HepG2 (cell line): ENCODE data around the gene COL5A2. TPM values are rescaled to one million over a fixed set of nuclear protein-coding genes. Genes with fewer than 3 reads are reported as not detected.

ENCODE experiments used
- ATAC-seq: fragments of 200-7000 bp; cut with Tn5 transposase; 3 replicates; pipeline ENCODE4 v1.9.1; 2020; ENCODE audit warnings: mild to moderate bottlenecking, moderate library complexity
- BruUV-seq: library from RNA; stranded (reverse); fragments of 400-500 nt; replicated peaks from 2 replicates; lab custom pipeline; 2021; lab: Mats Ljungman, UMichigan
- CTCF ChIA-PET: fragments of 300-600 bp; formaldehyde crosslinking; extraction: SDS; loops from one replicate; lab custom pipeline; 2021; ENCODE audit warnings: low total read pairs, inconsistent platforms, low intra/inter-chr PET ratio; lab: Yijun Ruan, JAX
- POLR2A ChIA-PET: fragments of 350-600 bp; sonication (Branson Sonifier 250); formaldehyde crosslinking; loops from one replicate; lab custom pipeline; 2020; ENCODE audit warnings: antibody characterized with exemption, inconsistent platforms; lab: Yijun Ruan, JAX
- DNase-seq: peaks from one replicate; pipeline ENCODE4 v3.0.0-alpha.2; 2015; ENCODE audit warnings: low spot score
- FAIRE-seq: peaks from 3 replicates; lab custom pipeline; 2011; peaks lifted over from hg19 to GRCh38; lab: Jason Lieb, UNC
- H2AFZ ChIP-seq: one replicate; pipeline ENCODE4 v1.6.1; 2011; ENCODE audit warnings: low read length, inconsistent platforms
- H3K27ac ChIP-seq: fragments of 300-600 bp; 3 replicates; pipeline ENCODE4 v1.8.0; 2011; ENCODE audit warnings: mixed run types, mild to moderate bottlenecking, mixed read lengths, low read length, inconsistent platforms; ENCODE audit not compliant: insufficient read depth; ENCODE audit errors: extremely low read length
- H3K27me3 ChIP-seq, 2 experiments: fragments of 200-600 bp in 1 of 2; 2 replicates in 1 of 2; 3 replicates in 1 of 2; pipeline versions ENCODE4 v1.6.0 to v1.8.0; 2011; ENCODE audit warnings: low read length in 2 of 2, mild to moderate bottlenecking in 2 of 2, moderate library complexity in 2 of 2, inconsistent platforms in 1 of 2; ENCODE audit not compliant: insufficient read depth in 2 of 2, control insufficient read depth in 1 of 2
- H3K36me3 ChIP-seq, 2 experiments: fragments of 200-600 bp in 1 of 2; replicated peaks in 1 of 2; 2 replicates in 1 of 2; 3 replicates in 1 of 2; pipeline versions ENCODE4 v1.5.1 to v1.8.0; 2011; ENCODE audit warnings: low read length in 2 of 2, inconsistent platforms in 1 of 2; ENCODE audit not compliant: insufficient read depth in 2 of 2, control insufficient read depth in 1 of 2
- H3K4me1 ChIP-seq: 2 replicates; pipeline ENCODE4 v1.5.1; 2012; ENCODE audit warnings: low read length, inconsistent platforms; ENCODE audit not compliant: insufficient read depth
- H3K4me2 ChIP-seq: 2 replicates; pipeline ENCODE4 v1.6.0; 2011; ENCODE audit warnings: low read depth, low read length, inconsistent platforms
- H3K4me3 ChIP-seq, 3 experiments: fragments of 200-600 bp in 1 of 3; sonication (generic), shearing (Covaris generic) in 1 of 3; replicated peaks in 1 of 3; 2 replicates each; pipeline ENCODE4 v1.5.1; 2011 to 2016; ENCODE audit warnings: low read length in 3 of 3, inconsistent platforms in 2 of 3, low read depth in 2 of 3, mild to moderate bottlenecking in 2 of 3, control low read depth in 1 of 3, mixed read lengths in 1 of 3; ENCODE audit not compliant: insufficient read depth in 1 of 3
- H3K79me2 ChIP-seq: one replicate; pipeline ENCODE4 v1.6.1; 2011; ENCODE audit warnings: low read length, inconsistent platforms; ENCODE audit not compliant: insufficient read depth
- H3K9ac ChIP-seq: 2 replicates; pipeline ENCODE4 v1.6.0; 2011; ENCODE audit warnings: mild to moderate bottlenecking, low read depth, low read length, inconsistent platforms; ENCODE audit not compliant: insufficient read depth
- H3K9me3 ChIP-seq: 2 replicates; pipeline ENCODE4 v1.5.1; 2012; ENCODE audit warnings: mild to moderate bottlenecking, low read length
- H4K20me1 ChIP-seq: 2 replicates; pipeline ENCODE4 v1.6.0; 2011; ENCODE audit warnings: inconsistent platforms, mild to moderate bottlenecking, low read length, moderate library complexity; ENCODE audit not compliant: insufficient read depth
- GMEB1 ChIP-seq: sonication (generic); formaldehyde crosslinking; IDR thresholded peaks from 2 replicates; pipeline ENCODE4 v1.5.1; 2020; ENCODE audit warnings: missing genetic modification reagents, mild to moderate bottlenecking, borderline replicate concordance
- HINFP ChIP-seq: sonication (generic); formaldehyde crosslinking; IDR thresholded peaks from 2 replicates; pipeline ENCODE4 v1.4.0; 2020; ENCODE audit warnings: low read depth, mild to moderate bottlenecking, missing genetic modification reagents
- IKZF5 ChIP-seq: IDR thresholded peaks from 2 replicates; pipeline ENCODE4 v1.6.1; 2018; ENCODE audit warnings: missing genetic modification reagents, mild to moderate bottlenecking, missing compliant biosample characterization
- MYNN ChIP-seq: sonication (generic); formaldehyde crosslinking; IDR thresholded peaks from 2 replicates; pipeline ENCODE4 v1.4.0; 2020; ENCODE audit warnings: mild to moderate bottlenecking, low read depth, missing genetic modification reagents
- NR2F6 ChIP-seq, 2 experiments: IDR thresholded peaks; 2 replicates each; pipeline ENCODE4 v1.6.1; 2016; ENCODE audit warnings: antibody characterized with exemption in 1 of 2, mild to moderate bottlenecking in 1 of 2
- POGK ChIP-seq: sonication (generic); formaldehyde crosslinking; conservative IDR thresholded peaks from 2 replicates; pipeline ENCODE4 v1.8.0; 2022; ENCODE audit warnings: mild to moderate bottlenecking, moderate library complexity, missing genetic modification reagents
- RBAK ChIP-seq: sonication (generic); formaldehyde crosslinking; IDR thresholded peaks from 2 replicates; pipeline ENCODE4 v1.5.1; 2020; ENCODE audit warnings: mild to moderate bottlenecking, missing genetic modification reagents
- SMAD3 ChIP-seq: sonication (generic); formaldehyde crosslinking; IDR thresholded peaks from 2 replicates; pipeline ENCODE4 v1.4.0; 2020; ENCODE audit warnings: missing genetic modification reagents
- ZFP1 ChIP-seq: IDR thresholded peaks from 2 replicates; pipeline ENCODE4 v1.6.1; 2016
- ZNF180 ChIP-seq: sonication (generic); formaldehyde crosslinking; IDR thresholded peaks from 2 replicates; pipeline ENCODE4 v1.4.0; 2020; ENCODE audit warnings: low read depth, missing genetic modification reagents, borderline replicate concordance
- ZNF652 ChIP-seq: IDR thresholded peaks from 2 replicates; pipeline ENCODE4 v1.6.1; 2016; ENCODE audit warnings: low read depth, borderline replicate concordance
- WGBS: methylation state at CpG from one replicate; pipeline ENCODE4 v1.1.6; 2017; ENCODE audit warnings: low lambda C conversion rate; 5-methylcytosine and 5-hydroxymethylcytosine counted together
- in situ Hi-C: cut with HindIII; loops from 2 replicates; pipeline ENCODE4 v1.10.0; 2017; ENCODE audit warnings: low pct_unique_long_range_greater_than_20kb; ENCODE audit not compliant: extremely low pct_ligation_motif_present
- intact Hi-C: fragments of 100-400 bp; cut with micrococcal nuclease; formaldehyde crosslinking; loops from one replicate; pipeline ENCODE4 v1.10.0; 2022; ENCODE audit not compliant: unreplicated experiment
- polyA plus RNA-seq, 8 experiments: library from polyadenylated mRNA; depleted of rRNA in 3 of 8; stranded (reverse) in 7 of 8; unstranded in 1 of 8; fragments of >200 nt; fragmentation: Illumina TruSeq in 4 of 8; extraction: Trizol in 4 of 8; gene quantifications; 2 replicates each; pipeline versions ENCODE4 v1.2.1 to v1.2.3, GENCODE V29; 2011 to 2016; ENCODE audit warnings: low read depth in 4 of 8, missing spikeins in 1 of 8, mixed read lengths in 1 of 8; ENCODE audit not compliant: insufficient read depth in 1 of 8
- total RNA-seq, 5 experiments: library from RNA; depleted of rRNA; stranded (reverse); fragments of >200 nt; fragmentation: Illumina TruSeq; extraction: Trizol; gene quantifications; 2 replicates each; pipeline ENCODE4 v1.2.3, GENCODE V29; 2016; ENCODE audit warnings: low read depth in 1 of 5
- TF ChIP-seq, protein P1 (sequence below): sonication (generic); formaldehyde crosslinking; IDR thresholded peaks from 2 replicates; pipeline ENCODE4 v1.5.0; 2020; ENCODE audit warnings: missing genetic modification reagents
- TF ChIP-seq, protein P2 (sequence below): sonication (generic); formaldehyde crosslinking; IDR thresholded peaks from 2 replicates; pipeline ENCODE4 v1.8.0; 2022; ENCODE audit warnings: mild to moderate bottlenecking, missing genetic modification reagents, moderate library complexity

The COL5A2 gene
- total and polyA plus RNA-seq, 2 of the 13 experiments (the other 11 are each of a cell fraction or from before 2014, with no cell fraction given), result 0.83 to 1.5 TPM

DNA sequence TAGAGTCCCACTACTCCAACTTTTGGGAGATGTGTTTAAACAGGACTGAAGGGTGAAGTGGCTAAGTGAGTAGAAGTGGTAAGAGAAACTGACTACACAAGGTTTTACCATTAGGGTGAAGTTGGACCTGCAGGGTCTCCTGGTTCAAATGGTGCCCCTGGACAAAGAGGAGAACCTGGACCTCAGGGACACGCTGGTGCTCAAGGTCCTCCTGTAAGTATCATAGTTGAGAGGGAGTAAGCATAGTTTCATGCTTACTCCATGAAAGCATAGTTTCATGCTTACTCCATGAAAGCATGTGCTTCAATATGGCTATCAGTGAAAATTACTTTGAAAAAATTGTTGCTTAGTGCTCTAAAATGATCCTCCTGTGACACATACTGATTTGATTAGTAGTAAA lies 186.3 kb downstream of the COL5A2 start:
- no peaks in the 10 kb centered on the region; the same call in 1 of the 2 replicates for H3K9me3 ChIP-seq
- CTCF ChIA-PET, result no interaction called here
- no peak for FAIRE-seq
- H3K79me2 ChIP-seq, result no peaks in the 10 kb centered on the region
- DNase-seq, result no peak
- H3K9ac ChIP-seq, result no peak overlapping the region
- TF ChIP-seq, protein P1, sequence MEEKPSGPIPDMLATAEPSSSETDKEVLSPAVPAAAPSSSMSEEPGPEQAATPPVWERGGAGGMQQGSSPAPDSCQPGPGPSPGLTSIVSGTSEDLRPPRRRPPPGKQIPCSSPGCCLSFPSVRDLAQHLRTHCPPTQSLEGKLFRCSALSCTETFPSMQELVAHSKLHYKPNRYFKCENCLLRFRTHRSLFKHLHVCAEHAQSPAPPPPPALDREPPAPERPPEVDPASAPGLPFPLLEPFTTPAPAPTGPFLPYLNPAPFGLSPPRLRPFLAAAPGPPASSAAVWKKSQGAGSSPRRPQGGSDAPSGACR, result no peak
- TF ChIP-seq GMEB1 (CRISPR knock-in tag) (no peak), NR2F6 (IDR thresholded peaks at IDR 0.05) (no peak), NR2F6 (CRISPR knock-in tag; IDR thresholded peaks at IDR 0.05) (no peak), ZNF652 (CRISPR knock-in tag) (no peak), IKZF5 (CRISPR knock-in tag) (no peak), POGK (no peak), SMAD3 (CRISPR knock-in tag) (no peak), RBAK (no peak), ZNF180 (CRISPR knock-in tag) (no peak), MYNN (CRISPR knock-in tag) (no peak), HINFP (CRISPR knock-in tag) (no peak), ZFP1 (CRISPR knock-in tag) (no peak)
- TF ChIP-seq, protein P2, sequence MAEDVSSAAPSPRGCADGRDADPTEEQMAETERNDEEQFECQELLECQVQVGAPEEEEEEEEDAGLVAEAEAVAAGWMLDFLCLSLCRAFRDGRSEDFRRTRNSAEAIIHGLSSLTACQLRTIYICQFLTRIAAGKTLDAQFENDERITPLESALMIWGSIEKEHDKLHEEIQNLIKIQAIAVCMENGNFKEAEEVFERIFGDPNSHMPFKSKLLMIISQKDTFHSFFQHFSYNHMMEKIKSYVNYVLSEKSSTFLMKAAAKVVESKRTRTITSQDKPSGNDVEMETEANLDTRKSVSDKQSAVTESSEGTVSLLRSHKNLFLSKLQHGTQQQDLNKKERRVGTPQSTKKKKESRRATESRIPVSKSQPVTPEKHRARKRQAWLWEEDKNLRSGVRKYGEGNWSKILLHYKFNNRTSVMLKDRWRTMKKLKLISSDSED (CRISPR knock-in tag), result no peak
- WGBS, result 0% methylated on average over 1 of the region's 1 CpG
- H4K20me1 ChIP-seq, result no peaks in the 10 kb centered on the region
- no peaks in the 10 kb centered on the region for H3K4me1 ChIP-seq
- no peak overlapping the region for H3K27ac ChIP-seq
- POLR2A ChIA-PET, result no interaction called here
- in situ Hi-C loops (loop anchor here (25.0 kb wide), 1 partner anchor 419 kb away; no protein-coding TSS in a partner anchor), intact Hi-C loops (no loop called here)
- H3K27me3 ChIP-seq, result no peaks in the 10 kb centered on the region
- H2AFZ ChIP-seq, result no peak overlapping the region
- no TSS peak for BruUV-seq
- no peaks in the 10 kb centered on the region for H3K36me3 ChIP-seq
- H3K4me3 ChIP-seq, result no peak overlapping the region
- ATAC-seq, result no peak
- no peak overlapping the region for H3K4me2 ChIP-seq
